Fibroblast of lung (primary cell): ENCODE data around the gene ZBTB17. TPM values are rescaled to one million over a fixed set of nuclear protein-coding genes. Genes with fewer than 3 reads are reported as not detected.
A peak's percentile ranks its signal among the peaks of the same experiment; 100 is the strongest.

ENCODE experiments used
- DNase-seq, 2 donors: peaks; one replicate each; pipeline versions ENCODE4 v3.0.0 to v3.0.0-alpha.2; 2010; ENCODE audit warnings: low read depth in 2 of 2
- H2AFZ ChIP-seq: 2 replicates; pipeline ENCODE4 v1.5.1; 2012; ENCODE audit warnings: low read length, control low read depth, inconsistent platforms
- H3K27ac ChIP-seq: 2 replicates; pipeline ENCODE4 v1.5.1; 2011; ENCODE audit warnings: low read length, control low read depth; ENCODE audit not compliant: insufficient read depth
- H3K27me3 ChIP-seq: 2 replicates; pipeline ENCODE4 v1.5.1; 2011; ENCODE audit warnings: mild to moderate bottlenecking, low read length; ENCODE audit not compliant: control insufficient read depth, insufficient read depth
- H3K36me3 ChIP-seq: 2 replicates; pipeline ENCODE4 v1.5.1; 2011; ENCODE audit warnings: low read length; ENCODE audit not compliant: control insufficient read depth, insufficient read depth
- H3K4me1 ChIP-seq: 2 replicates; pipeline ENCODE4 v1.5.1; 2011; ENCODE audit warnings: low read length; ENCODE audit not compliant: control insufficient read depth, insufficient read depth; ENCODE audit errors: extremely low read depth
- H3K4me2 ChIP-seq: 2 replicates; pipeline ENCODE4 v1.5.1; 2011; ENCODE audit warnings: low read length, control low read depth; ENCODE audit not compliant: insufficient read depth; ENCODE audit errors: extremely low read depth
- H3K4me3 ChIP-seq, 4 experiments: fragments of 200-600 bp in 1 of 4; sonication (generic) in 1 of 4; replicated peaks in 1 of 4; 2 replicates each; pipeline ENCODE4 v1.5.1; 2011 to 2016; ENCODE audit warnings: low read length in 4 of 4, low read depth in 3 of 4, mild to moderate bottlenecking in 3 of 4, control low read depth in 2 of 4, inconsistent platforms in 1 of 4, mixed read lengths in 1 of 4; ENCODE audit not compliant: insufficient read depth in 1 of 4; ENCODE audit errors: control extremely low read depth in 1 of 4
- H3K79me2 ChIP-seq: 2 replicates; pipeline ENCODE4 v1.5.1; 2012; ENCODE audit warnings: mild to moderate bottlenecking, low read length, inconsistent platforms; ENCODE audit not compliant: control insufficient read depth, insufficient read depth
- H3K9ac ChIP-seq: 2 replicates; pipeline ENCODE4 v1.5.1; 2011; ENCODE audit warnings: mild to moderate bottlenecking, low read length, control low read depth; ENCODE audit not compliant: insufficient read depth
- H3K9me3 ChIP-seq: 2 replicates; pipeline ENCODE4 v1.5.1; 2012; ENCODE audit warnings: low read depth, low read length; ENCODE audit not compliant: control insufficient read depth, insufficient read depth
- H4K20me1 ChIP-seq: 2 replicates; pipeline ENCODE4 v1.5.1; 2011; ENCODE audit warnings: low read length; ENCODE audit not compliant: control insufficient read depth, insufficient read depth; ENCODE audit errors: extremely low read depth
- EZH2 ChIP-seq: IDR thresholded peaks from 2 replicates; pipeline ENCODE4 v1.5.1; 2012; ENCODE audit warnings: low read length, control low read depth, mild to moderate bottlenecking; ENCODE audit errors: missing control alignments
- polyA plus RNA-seq, 2 donors: library from polyadenylated mRNA; depleted of rRNA in 1 of 2; stranded (reverse) in 1 of 2; unstranded in 1 of 2; fragments of >200 nt; gene quantifications; 2 replicates each; pipeline ENCODE4 v1.2.1, GENCODE V29; 2011 to 2012; ENCODE audit warnings: missing spikeins in 1 of 2
- total RNA-seq: library from RNA; depleted of rRNA; stranded (reverse); fragments of >200 nt; gene quantifications from 2 replicates; pipeline ENCODE4 v1.2.1, GENCODE V29; 2014
- TF ChIP-seq, protein P1 (sequence below), 2 donors: IDR thresholded peaks in 1 of 2; conservative IDR thresholded peaks in 1 of 2; 1 replicate in 1 of 2; 2 replicates in 1 of 2; pipeline ENCODE4 v1.5.1; 2011 to 2012; ENCODE audit warnings: low read length in 2 of 2, control low read depth in 1 of 2, inconsistent platforms in 1 of 2, low read depth in 1 of 2, mild to moderate bottlenecking in 1 of 2

Gene ZBTB17
- total and polyA plus RNA-seq, 2 donors (not counting 1 experiment from before 2014, with no cell fraction given): 12.6 to 54.3 TPM

DNA sequence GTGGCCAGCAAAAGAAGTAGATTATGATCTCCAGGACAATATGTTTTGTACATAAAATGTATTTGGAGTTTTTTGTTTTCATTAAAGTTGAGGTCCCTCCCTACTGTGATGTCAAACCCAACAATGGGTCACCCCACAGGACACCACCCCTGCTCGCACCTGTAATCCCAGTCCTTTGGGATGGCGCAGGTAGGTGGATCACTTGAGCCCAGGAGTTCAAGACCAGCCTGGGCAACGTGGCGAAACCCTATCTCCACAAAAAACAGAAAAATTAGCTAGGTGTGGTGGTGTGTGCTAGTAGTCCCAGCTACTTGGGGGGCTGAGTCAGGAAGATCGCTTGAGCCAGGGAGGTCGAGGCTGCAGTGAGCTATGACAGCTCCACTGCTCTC is 9.0 kb downstream of the ZBTB17 start:
- H3K27ac ChIP-seq: peak overlapping the region; percentile 71
- peaks cover 16% of the 10 kb centered on the region for H3K36me3 ChIP-seq
- H3K4me2 ChIP-seq: no peak overlapping the region
- no peaks in the 10 kb centered on the region for H3K9me3 ChIP-seq
- no peak overlapping the region for H2AFZ ChIP-seq
- no peak for TF ChIP-seq EZH2
- TF ChIP-seq, protein P1, sequence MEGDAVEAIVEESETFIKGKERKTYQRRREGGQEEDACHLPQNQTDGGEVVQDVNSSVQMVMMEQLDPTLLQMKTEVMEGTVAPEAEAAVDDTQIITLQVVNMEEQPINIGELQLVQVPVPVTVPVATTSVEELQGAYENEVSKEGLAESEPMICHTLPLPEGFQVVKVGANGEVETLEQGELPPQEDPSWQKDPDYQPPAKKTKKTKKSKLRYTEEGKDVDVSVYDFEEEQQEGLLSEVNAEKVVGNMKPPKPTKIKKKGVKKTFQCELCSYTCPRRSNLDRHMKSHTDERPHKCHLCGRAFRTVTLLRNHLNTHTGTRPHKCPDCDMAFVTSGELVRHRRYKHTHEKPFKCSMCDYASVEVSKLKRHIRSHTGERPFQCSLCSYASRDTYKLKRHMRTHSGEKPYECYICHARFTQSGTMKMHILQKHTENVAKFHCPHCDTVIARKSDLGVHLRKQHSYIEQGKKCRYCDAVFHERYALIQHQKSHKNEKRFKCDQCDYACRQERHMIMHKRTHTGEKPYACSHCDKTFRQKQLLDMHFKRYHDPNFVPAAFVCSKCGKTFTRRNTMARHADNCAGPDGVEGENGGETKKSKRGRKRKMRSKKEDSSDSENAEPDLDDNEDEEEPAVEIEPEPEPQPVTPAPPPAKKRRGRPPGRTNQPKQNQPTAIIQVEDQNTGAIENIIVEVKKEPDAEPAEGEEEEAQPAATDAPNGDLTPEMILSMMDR (conservative IDR thresholded peaks at IDR 0.05 in 1 of 2, IDR thresholded peaks at IDR 0.05 in 1 of 2; ENCODE audit: low read depth in 1 of 2, low read length in 2 of 2): no peak
- no peak overlapping the region for H3K9ac ChIP-seq
- no peak for DNase-seq
- no peaks in the 10 kb centered on the region for H4K20me1 ChIP-seq
- H3K79me2 ChIP-seq: peaks cover 68% of the 10 kb centered on the region
- no peak overlapping the region for H3K4me3 ChIP-seq
- H3K27me3 ChIP-seq: no peaks in the 10 kb centered on the region
- H3K4me1 ChIP-seq: peaks cover 23% of the 10 kb centered on the region

DNA sequence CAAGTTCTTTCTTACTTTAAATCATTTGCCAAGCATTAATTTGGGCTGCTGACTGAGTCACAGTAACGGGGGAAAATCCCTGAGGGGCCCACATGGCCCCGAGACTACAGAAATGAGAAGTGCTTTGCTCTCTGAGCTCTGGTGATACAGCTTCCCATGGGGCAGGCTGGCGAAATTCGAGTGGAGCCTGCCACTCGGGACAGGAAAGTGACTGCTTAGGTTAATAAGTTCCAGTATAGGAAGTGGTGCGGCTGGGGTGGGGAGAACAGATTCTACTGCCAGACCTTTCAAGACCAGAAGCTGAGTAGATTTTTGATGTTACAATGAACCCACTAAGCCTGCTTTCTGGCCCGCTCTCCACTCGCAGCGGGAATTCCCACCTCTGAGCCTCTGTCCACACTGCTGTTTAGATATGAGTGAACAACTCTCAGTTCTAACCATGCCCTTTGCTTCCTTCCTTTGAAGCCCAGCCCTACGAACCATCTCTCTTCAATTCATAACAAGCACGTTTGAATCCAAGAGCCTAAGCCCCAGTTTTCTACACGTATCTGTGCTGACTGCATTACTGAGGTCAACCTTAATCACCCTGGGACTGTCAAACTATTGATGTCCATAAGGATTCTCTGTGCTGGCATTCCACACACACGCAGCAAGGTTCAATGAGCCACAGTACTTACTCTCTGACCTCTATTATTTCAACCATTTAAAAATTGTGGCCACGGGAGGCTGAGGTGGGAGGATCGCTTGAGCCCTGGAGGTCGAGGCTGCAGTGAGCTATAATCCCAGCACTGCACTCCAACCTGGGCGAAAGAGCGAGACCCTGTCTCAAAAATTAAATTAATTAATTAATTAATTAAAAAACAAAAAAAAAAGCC is 9.6 kb downstream of the ZBTB17 start:
- no peak overlapping the region for H2AFZ ChIP-seq

GRCh38 chr1:15965228-15965767 is 10.6 kb downstream of the ZBTB17 start:
- peak overlapping the region; percentile 37 for H3K4me2 ChIP-seq
- DNase-seq: peak; percentile 46 to 82
- H3K4me1 ChIP-seq: peaks cover 23% of the 10 kb centered on the region
- no peak overlapping the region for H2AFZ ChIP-seq
- H3K9me3 ChIP-seq: no peaks in the 10 kb centered on the region
- peaks cover 12% of the 10 kb centered on the region for H3K36me3 ChIP-seq
- no peak overlapping the region for H3K9ac ChIP-seq
- peak overlapping the region; percentile 71 for H3K27ac ChIP-seq
- no peaks in the 10 kb centered on the region for H4K20me1 ChIP-seq
- no peaks in the 10 kb centered on the region for H3K27me3 ChIP-seq
- no peak overlapping the region for H3K4me3 ChIP-seq
- TF ChIP-seq, protein P1 (conservative IDR thresholded peaks at IDR 0.05 in 1 of 2, IDR thresholded peaks at IDR 0.05 in 1 of 2; ENCODE audit: low read depth in 1 of 2, low read length in 2 of 2): no peak
- TF ChIP-seq EZH2: no peak
- peaks cover 67% of the 10 kb centered on the region for H3K79me2 ChIP-seq

More for the DNA sequence above, 9.6 kb downstream of the ZBTB17 start:
- H3K79me2 ChIP-seq: peaks cover 69% of the 10 kb centered on the region
- TF ChIP-seq EZH2: no peak
- TF ChIP-seq, protein P1 (conservative IDR thresholded peaks at IDR 0.05 in 1 of 2, IDR thresholded peaks at IDR 0.05 in 1 of 2; ENCODE audit: low read depth in 1 of 2, low read length in 2 of 2): no peak
- no peaks in the 10 kb centered on the region for H3K9me3 ChIP-seq
- H3K4me1 ChIP-seq: peaks cover 23% of the 10 kb centered on the region
- H3K4me2 ChIP-seq: peak overlapping the region; percentile 70
- peak in 1 of 2 donors; percentile 52 for DNase-seq
- H3K4me3 ChIP-seq: no peak overlapping the region
- peak overlapping the region; percentile 71 for H3K27ac ChIP-seq
- H3K9ac ChIP-seq: no peak overlapping the region
- H3K27me3 ChIP-seq: no peaks in the 10 kb centered on the region
- H4K20me1 ChIP-seq: no peaks in the 10 kb centered on the region
- peaks cover 14% of the 10 kb centered on the region for H3K36me3 ChIP-seq
